Non-pigmented ciliary epithelial cell (primary cell): ENCODE results near the gene HTN1.
"Not testable (repeated sequence)": the region's sequence is repeated elsewhere in the genome, so short reads cannot be mapped to it uniquely, and the experiment has no call there.

Experiments used
- DNase-seq: peaks from one replicate; pipeline ENCODE4 v3.0.0-alpha.2; 2010; ENCODE audit warnings: low read depth

HTN1 gene

GRCh38 chr4:70050138-70050537 lies at the start of gene HTN1:
TSS of gene HTN1 (plus strand) at chr4:70050438. CDS start at chr4:70053077, 2,639 bp downstream.
- DNase-seq = not testable (repeated sequence)

- DNase-seq = no peak
These were observed 49.5 kb upstream of the HTN1 start for GRCh38 chr4:70000711-70001110.

GRCh38 chr4:70002507-70002906 lies 47.7 kb upstream of the HTN1 start:
- DNase-seq = no peak

- DNase-seq = no peak
These were observed 41.5 kb upstream of the HTN1 start for GRCh38 chr4:70008771-70009170.

- DNase-seq = not testable (repeated sequence)
These were observed 31.2 kb upstream of the HTN1 start for GRCh38 chr4:70019006-70019405.

GRCh38 chr4:70023218-70023617 lies 27.0 kb upstream of the HTN1 start:
- no peak for DNase-seq

GRCh38 chr4:70027011-70027410 lies 23.2 kb upstream of the HTN1 start:
- DNase-seq = no peak

- DNase-seq = not testable (repeated sequence)
These were observed 22.1 kb upstream of the HTN1 start, which contains the start of gene HTN3 for GRCh38 chr4:70028159-70028558. TSS of gene HTN3 (plus strand) at chr4:70028459. CDS start at chr4:70030741, 2,282 bp downstream.

GRCh38 chr4:70037559-70037958 lies 12.7 kb upstream of the HTN1 start:
- not testable (repeated sequence) for DNase-seq

GRCh38 chr4:70039928-70040327 lies 10.3 kb upstream of the HTN1 start:
- not testable (repeated sequence) for DNase-seq

- no peak for DNase-seq
These were observed 8.5 kb upstream of the HTN1 start for GRCh38 chr4:70041652-70042286.

- not testable (repeated sequence) for DNase-seq
These were observed 6.3 kb downstream of the HTN1 start for GRCh38 chr4:70056534-70056933.

GRCh38 chr4:70057651-70058050 lies 7.4 kb downstream of the HTN1 start:
- no peak for DNase-seq

- DNase-seq = no peak
These were observed 8.9 kb downstream of the HTN1 start for GRCh38 chr4:70059149-70059548.

- no peak for DNase-seq
These were observed 11.8 kb downstream of the HTN1 start for GRCh38 chr4:70062000-70062399.

GRCh38 chr4:70080205-70080604 lies 30.0 kb downstream of the HTN1 start:
- no peak for DNase-seq

- DNase-seq = no peak
These were observed 49.0 kb downstream of the HTN1 start for GRCh38 chr4:70099206-70099605.
